SW 1271 (cell line): ENCODE measurements around the gene SKA2.
A peak's percentile ranks its signal among the peaks of the same experiment; 100 is the strongest.
"Not testable (repeated sequence)": the region's sequence is repeated elsewhere in the genome, so short reads cannot be mapped to it uniquely, and the experiment has no call there.

Source experiments
- DNase-seq, 2 experiments: peaks; one replicate each; lab custom pipeline; 2025; lab: John Stamatoyannopoulos, UW

Gene SKA2, protein sequence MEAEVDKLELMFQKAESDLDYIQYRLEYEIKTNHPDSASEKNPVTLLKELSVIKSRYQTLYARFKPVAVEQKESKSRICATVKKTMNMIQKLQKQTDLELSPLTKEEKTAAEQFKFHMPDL

DNA sequence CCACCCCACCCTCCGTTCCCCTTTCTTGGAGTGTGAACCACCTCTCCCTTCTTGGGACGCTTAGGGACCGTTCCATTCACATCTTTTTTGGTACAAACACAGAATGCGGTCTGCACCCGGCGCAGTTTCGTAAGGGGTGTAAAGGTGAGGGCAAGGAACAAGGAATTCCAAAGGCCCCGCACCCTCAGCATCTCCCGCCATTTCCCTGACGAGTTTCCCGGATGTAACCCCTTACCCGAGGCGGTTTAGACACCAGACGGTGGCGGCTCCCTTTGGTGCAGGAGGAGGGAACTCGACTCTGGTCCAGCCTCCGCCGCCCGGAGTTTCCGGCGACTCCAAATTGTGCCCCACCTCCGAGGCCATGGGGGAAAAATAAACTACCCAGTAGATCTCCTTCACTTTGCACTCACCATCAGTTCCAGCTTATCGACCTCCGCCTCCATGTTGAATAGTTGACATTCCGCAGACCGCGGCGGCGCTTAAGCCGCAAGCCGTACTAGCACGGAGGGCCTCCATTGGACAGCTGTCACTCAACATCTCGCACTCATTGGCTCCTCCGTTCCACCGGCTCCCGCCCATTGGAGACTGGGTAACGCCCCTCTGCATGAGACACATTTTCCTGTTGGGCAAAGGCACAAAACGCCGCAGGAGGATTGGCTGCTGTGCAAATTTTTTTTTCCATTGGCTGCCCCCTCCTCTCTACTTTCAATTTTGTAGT lies at the start of gene SKA2:
Gene SKA2 (minus strand): TSS at position 466 of the 718 bp plus-strand sequence. CDS start 23 bp downstream, at position 443.
- DNase-seq = peak; percentile 100

DNA sequence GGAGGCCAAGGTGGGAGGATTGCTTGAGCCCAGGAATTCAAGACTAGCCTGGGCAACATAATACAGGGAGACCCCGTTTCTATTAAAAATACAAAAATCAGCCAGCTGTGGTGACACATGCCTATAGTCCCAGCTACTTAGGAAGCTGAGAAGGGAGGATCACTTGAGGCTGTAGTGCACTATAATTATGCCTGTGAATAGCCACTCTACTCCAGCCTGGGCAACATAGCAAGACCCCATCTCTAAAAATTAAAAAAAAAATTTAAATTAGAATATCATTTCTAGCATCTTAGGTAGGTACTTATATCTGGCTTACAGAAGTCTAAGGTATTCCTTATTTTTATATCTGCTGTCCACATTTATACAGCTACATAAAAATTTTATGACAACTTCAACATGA lies 47.3 kb upstream of the SKA2 start:
- DNase-seq = no peak

DNA sequence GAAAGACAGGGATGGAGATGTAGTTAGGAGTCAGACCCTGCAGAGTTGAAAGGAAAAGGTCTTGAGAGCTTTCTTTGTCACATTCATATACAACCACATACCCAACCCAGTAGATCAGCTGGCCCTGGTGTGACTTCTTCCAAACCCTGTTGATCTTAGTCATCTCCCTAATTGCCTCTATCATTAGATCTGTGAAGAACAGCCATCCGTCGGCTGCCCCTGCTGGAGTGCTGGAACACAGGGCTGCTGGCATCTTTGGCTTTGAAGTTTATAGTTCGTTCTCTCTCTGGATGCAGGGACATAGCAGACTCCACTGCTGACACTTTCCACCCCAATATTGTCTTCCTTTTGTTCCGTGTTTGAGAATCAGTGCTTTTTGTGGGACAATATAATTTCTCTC lies 44.4 kb upstream of the SKA2 start:
- no peak for DNase-seq

DNA sequence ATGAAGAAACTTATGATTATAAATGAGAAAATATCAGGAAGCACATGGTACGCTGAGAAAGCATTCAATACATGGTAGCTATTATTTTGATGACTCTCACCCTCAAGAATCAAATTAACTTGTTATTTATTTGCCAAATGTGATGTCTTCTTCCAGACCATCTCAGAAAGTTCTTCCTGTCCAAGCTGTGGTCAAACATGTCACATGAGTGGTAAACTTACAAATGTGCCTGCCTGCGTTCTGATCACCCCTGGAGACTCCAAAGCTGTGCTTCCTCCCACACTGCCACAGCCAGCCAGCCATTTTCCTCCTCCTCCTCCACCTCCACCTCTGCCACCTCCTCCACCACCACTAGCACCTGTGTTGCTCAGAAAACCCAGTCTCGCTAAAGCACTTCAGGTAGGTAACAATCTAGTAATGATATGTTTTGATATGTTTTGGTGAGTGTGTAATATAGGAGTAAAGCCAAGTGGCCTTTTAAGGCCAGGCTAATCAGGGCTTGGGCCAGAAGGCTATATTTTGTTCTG lies 38.4 kb upstream of the SKA2 start:
- DNase-seq = no peak

DNA sequence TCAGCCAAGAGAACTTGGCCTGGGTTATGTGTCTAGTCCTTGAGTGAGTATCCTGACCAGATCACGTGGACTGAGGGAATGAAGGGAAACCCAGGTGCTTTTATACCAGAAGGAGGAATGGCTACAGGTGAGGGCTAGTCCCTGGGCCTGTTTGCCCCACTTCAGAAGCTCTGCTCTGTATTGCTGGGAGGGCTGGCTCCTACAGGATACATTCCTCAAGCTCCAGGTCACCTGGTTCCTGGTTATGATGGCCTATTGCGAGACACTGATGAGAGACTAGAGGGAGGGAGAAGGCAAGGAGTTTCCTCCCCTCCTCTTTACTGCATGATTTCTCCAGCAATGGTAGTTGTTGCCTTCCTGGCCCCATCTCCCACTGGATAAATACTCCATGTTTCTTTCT lies 35.8 kb upstream of the SKA2 start:
- DNase-seq = no peak

DNA sequence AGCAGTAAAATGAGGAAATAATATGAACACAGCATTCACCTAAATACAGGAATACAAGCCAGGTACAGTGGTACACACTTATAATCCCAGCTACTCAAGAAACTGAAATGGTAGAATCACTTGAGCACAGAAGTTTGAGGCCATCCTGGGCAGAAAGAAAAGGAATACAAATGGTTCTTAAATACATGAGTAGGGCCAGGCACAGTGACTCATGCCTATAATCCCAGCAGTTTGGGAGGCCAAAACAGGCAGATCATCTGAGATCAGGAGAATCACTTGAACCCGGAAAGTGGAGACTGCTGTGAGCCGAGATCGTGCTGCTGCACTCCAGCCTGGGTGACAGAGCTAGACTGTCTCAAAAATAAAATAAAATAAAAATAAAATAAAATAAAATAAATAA lies 31.9 kb upstream of the SKA2 start:
- no peak for DNase-seq

DNA sequence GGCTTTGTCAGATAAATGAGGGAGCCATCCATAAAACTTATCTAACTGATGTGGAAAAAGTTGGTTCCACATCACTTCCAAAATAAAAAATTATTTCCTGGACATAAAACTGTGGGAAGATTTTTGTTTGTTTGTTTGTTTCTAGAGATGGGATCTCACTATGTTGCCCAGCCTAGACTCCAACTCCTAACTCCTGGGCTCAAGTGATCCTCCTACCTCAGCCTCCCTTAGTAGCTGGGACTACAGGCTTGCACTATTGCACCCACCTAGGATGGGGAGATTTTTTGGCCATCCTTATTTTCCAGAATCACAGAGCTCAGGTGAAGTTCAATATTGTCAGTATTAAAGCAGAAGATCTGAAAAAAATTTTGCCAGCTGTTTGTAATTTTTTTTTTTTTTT lies 31.0 kb upstream of the SKA2 start:
- no peak for DNase-seq

DNA sequence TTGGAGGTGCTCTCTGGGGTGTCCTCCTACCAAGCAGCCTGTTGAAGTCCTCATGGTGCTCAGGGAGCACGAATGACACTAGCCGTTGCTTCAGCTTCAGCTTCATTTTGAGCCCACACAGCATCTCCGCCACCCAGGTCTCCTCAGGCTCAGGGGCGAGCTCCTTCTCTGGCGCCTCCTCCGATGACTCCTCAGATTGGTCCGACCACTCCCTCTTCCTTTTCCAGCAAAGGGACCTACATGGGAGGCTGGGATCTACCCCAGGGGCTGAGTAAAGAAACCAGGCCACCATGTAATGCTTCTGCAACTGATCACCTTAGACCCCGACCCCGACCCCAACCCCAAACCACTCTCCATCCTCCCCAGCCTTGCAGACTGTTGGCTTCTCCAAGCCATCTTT lies 26.5 kb upstream of the SKA2 start:
- no peak for DNase-seq

DNA sequence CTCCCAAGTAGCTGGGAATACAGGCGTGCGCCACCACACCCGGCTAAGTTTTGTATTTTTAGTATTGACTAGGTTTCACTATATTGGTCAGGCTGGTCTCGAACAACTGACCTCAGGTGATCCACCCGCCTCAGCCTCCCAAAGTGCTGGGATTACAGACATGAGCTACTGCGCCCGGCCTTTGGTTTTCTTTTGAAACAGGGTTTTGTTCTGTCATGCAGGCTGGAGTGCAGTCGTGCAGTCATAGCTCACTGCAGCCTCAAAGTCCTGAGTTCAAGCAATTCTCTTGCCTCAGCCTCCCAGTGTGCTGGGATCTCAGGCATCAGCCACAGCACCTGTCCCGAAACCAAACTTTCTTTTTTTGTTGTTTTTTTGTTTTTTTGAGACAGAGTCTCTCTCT lies 25.6 kb upstream of the SKA2 start:
- no peak for DNase-seq

DNA sequence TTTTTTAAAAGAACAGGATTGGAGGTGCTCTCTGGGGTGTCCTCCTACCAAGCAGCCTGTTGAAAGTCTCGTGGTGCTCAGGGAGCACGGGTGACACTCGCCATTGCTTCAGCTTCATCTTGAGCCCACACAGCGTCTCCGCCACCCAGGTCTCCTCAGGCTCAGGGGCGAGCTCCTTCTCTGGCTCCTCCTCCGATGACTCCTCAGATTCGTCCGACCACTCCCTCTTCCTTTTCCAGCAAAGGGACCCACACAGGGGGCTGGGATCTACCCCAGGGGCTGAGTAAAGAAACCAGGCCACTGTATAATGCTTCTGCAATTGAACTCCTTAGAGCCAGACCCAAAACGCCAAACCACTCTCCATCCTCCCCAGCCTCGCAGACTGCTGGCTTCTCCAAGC lies 24.6 kb upstream of the SKA2 start:
- DNase-seq = not testable (repeated sequence)

DNA sequence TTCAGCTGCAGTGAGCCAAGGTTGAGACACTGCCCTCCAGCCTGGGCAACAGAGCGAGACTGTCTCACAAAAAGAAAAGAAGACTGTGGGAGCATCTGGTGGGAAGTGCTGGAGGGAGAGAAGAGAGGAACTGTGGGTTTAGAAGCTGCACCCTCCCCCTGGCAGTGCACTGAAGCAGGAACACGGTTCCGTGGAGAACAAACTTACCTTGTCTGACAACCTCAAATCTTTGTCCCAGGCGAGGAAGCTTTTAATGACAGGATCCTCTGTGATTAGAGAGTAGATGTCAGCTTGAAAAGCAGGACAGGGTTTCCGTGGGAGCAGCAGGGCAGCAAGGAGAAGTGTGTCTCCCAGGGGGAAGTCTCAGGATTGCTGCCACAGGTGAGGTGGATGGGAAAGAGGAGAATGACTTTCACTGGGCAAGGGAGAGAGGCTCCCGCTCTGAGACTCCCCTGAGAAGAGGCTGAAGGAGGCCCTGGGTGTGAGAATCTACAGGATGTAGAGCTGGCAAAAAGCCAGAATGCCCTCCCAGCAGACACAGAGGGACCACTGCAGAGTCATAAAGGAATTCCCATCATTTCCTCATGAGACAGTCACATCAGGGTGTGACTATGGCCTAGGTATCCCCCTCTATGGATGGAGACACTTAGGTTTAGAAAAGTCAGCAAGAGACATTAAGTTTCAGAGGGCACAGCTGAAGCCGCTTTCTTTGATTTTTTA lies 23.4 kb upstream of the SKA2 start:
- DNase-seq = no peak

DNA sequence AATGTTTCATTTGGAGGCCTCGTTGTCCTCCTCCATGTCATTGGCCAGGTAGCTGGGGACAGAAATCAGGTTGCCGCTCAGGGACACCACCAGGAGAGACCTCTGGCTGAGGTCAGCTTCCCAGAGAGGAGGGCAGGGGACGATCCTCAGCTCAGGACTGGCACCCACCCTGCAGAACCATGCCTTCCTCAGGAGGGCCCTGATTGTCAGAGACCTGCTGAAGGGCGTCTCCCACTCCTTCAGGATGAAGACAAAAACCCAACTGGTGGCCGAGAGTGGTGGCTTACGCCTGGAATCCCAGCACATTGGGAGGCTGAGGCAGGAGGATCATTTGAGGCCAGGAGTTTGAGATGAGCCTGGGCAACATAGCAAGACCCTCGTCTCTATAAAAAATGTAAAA lies 20.1 kb upstream of the SKA2 start:
- DNase-seq = no peak

DNA sequence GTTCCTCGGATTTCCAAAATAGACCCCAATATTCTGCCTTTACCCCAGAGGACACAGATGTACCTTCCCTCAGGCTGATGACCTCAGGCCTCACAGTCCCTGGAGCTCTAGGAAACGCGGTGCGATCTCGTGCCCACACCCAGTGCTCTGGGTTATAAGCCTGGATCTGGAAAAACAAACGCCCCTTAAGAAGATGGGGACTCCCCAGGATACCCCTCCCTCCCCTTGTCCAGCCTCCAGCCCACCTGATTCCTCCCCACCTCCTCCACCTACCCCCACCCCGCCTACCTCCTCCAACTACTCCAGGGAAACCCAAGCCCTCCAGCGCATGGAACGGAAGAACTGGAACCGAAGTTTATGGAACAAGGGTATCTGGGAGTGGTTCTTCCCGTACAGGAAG lies 19.7 kb upstream of the SKA2 start:
- DNase-seq = no peak

DNA sequence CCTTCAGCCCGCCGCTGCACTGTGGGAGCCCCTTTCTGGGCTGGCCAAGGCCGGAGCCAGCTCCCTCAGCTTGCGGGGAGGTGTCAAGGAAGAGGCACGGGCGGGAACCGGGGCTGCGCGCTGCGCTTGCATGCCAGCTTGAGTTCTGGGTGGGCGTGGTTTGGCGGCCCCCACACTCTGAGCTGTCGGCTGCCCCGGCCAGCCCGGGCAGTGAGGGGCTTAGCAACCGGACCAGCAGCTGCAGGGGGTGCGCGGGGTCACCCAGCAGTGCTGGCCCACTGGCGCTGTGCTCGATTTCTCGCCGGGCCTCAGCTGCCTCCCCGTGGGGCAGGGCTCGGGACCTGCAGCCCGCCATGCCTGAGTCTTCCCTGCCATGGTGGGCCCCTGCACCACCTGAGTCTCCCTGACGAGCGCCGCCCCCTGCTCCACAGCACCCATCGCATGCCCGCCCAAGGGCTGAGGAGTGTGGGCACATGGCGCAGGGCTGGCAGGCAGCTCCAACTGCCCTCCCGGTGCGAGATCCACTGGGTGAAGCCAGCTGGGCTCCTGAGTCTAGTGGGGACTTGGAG lies 17.5 kb upstream of the SKA2 start:
- DNase-seq = no peak

DNA sequence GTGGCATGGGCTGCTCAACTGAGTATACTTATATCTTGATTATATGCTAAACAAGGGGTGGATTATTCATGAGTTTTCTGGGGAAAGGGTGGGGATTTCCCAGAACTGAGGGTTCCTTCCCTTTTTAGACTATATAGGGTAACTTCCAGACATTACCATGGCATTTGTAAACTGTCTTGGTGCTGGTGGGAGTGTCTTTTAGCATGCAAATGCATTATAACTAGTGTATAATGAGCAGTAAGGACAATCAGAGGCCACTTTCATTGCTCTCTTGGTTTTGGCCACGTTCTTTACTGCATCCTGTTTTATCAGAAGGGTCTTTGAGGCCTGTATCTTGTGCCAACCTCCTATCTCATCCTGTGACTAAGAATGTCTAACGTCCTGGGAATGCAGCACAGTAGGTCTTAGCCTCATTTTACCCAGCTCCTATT lies 12.6 kb upstream of the SKA2 start:
- peak; percentile 20 to 54 for DNase-seq

DNA sequence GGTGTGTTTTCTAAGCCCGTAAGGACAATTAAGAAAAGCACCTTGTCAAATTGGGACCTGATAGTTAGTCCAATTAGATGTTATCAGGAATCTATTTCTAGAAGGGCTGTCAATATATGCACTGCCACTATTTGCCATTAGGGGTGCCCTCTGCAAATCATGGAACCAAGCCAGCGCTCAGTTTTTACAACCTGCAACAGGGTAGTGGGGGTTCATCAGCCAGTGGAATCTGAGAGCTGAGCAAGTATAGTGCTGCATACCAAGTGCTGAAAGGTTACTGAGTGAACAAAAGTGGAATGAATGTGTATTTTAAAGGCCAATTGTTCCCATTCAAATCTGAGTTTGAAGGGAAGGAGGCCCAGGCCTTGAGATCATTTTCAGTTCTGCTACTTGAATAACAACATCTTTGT lies 11.0 kb upstream of the SKA2 start:
- DNase-seq = peak; percentile 29 to 44

DNA sequence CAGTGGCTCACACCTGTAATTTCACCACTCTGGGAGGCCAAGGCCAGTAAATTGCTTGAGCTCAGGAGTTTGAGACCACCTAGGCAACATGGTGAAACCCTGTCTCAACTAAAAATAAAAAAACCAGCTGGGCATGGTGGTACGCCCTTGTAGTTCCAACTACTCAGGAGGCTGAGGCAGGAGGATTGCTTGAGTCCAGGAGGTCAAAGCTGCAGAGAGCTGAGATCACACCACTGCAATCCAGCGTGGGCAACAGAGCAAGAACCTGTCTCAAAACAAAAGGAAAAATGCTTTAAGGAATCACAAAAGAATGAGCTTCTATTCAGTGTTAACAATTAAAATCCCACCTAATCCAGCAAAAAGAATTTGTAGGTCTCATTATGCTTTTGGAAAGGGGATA lies 6.5 kb upstream of the SKA2 start:
- DNase-seq = no peak

DNA sequence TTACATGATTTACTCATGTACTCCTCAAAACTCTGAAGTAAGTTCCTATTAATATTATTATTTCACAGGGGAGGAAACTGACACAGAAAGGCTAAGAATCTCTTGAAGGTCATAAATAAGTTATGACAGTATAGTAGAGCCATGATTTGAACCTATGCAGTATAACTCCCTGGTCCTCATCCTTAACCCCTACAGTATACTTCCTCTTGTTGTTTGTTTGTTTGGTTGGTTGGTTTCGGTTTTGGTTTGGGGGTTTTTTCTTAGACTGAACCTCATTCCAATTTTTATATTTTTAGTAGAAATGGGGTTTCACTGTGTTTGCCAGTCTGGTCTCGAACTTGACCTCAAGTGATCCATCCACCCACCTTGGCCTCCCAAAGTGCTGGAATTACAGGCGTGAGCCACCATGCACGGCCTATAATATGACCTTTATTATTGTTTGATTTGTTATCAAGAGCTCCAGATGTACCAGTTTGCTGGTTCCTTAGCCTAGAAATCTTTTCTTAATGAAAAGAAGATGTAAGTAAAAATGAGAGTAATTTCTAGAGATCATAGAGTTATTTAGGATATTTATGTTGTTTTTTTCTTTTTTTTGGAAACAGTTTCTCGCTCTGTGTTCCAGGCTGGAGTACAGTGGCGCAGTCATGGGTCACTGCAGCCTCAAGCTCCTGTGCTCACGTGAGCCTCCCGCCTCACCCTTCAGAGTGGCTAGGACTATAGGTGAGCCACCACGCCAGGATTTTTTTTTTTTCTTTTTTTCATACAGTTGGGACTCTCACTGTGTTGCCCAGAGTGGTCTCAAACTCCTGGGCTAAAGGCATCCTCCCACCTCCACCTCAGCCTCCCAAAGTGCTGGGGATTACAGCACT lies 5.4 kb upstream of the SKA2 start:
- DNase-seq = peak in 1 of 2 experiments; percentile 18

DNA sequence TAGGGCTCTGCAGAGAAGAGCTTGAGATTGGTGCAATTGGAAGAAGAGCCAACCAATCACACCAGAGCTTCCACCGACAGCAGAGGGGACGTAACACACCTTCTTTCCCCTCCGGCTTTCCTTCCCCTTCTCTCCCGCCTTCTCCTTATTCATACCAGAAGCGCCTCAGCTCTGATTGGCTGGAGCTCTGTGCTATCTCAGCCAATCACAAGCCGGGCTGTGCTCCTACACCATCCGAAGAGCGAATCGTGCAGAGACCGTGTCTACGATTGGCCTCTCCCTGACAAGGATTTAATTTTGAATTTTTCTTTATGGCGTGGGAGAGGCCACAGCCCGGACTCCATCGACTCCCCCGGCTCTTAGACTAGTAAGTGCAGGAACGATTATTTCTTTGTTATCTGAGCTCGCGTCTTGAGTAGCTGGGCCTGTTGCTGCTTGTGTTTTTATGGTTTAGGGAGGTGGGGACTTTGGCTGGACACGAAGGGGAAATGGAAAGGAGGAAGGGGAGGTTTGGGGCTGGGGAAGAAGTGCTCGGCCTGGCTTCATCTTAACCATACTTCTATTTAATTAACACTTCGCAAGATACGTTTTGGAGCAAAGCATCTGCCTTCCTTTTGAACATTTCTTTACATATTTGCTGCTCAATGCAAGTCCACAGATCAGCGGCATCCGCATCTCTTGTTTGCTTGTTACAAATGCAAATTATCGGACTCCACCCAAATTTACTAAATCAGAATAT lies 622 bp upstream of the SKA2 start, which contains the start of gene PRR11:
Gene PRR11 (plus strand): TSS at position 308 of the 739 bp plus-strand sequence. CDS start 14,007 bp downstream, outside the sequence.
- peak; percentile 100 for DNase-seq

DNA sequence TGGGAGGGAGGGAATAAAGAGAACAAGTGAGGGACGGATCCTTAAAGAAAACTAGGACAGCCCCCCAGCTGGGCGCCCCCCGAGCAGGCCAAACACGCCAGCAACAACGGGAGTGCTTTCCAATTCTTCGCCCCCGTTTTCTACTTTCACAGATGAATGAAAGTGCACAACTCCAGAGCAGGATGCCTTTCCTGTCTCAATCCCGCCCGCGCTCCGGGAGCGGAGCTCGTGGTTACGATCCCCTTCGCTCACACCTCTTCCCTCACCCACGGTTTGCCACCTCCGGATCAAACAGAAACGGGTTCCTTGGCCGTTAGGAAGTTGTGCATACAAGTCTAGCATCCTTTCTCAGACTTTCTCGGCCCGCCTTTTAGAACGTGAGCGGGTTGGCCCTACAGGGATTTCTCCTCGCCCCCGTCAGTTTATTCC lies 680 bp downstream of the SKA2 start:
- peak; percentile 37 to 81 for DNase-seq

DNA sequence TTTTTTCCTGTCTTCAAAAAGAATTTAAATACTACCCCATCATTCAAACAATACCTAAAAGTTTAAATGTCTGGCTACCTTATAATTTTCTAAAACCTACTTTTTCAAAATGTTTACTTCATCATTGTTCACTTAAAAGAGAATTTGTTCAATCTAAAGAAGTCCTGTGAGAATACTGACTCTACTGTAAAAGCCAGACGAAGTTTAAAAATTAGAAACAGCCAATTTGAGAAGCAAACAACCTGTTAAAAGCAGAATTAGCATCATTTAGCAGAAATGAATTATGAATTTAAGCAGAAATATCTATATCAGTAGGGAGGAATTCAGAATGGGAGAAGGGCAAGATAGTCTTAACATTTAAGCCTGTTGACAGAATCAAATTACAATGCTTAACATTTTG lies 2.1 kb downstream of the SKA2 start:
- no peak for DNase-seq
